Body of pancreas (tissue), 4 donors: ENCODE data around the gene PRR29.

Source experiments
- CTCF ChIP-seq, 7 experiments: fragments of 450-650 bp in 4 of 7; fragments of 200-600 bp in 3 of 7; sonication (generic) in 3 of 7; IDR thresholded peaks; one replicate each; pipeline ENCODE4 v1.5.1; 2016 to 2019; ENCODE audit warnings: antibody characterized with exemption in 7 of 7
- POLR2A ChIP-seq, 3 donors: fragments of 450-650 bp; IDR thresholded peaks; one replicate each; pipeline ENCODE4 v1.6.1; 2016; ENCODE audit warnings: antibody characterized with exemption in 3 of 3, mild to moderate bottlenecking in 2 of 3

DNA sequence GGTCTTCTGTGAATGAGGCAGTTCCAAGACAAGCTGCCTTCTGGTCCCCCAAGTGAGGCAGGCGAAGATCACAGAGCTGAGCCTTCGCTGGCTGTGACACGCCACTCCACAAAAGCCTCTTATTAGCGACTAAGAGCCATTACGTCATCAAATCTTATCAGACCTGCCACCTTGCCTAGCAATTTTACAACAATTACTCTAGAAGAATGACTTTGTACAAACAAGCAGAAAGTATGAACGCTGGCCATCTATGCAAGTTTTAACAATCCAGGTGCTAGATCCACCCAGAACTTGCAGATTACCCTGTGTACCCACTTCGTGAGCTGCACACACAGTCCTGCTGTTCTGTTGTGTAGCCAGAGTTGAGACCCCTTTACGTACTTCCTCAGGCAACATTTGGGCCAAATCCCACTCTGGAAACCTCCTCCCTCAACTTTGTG lies 26.1 kb downstream of the PRR29 start:
- no peak for TF ChIP-seq POLR2A (IDR thresholded peaks at IDR 0.05)
- TF ChIP-seq CTCF (IDR thresholded peaks at IDR 0.05): no peak
